Hepatocyte (in vitro differentiated cells): ENCODE measurements around the gene HERC2.

Source experiments
- CTCF ChIP-seq: fragments of 200-600 bp; sonication (generic); IDR thresholded peaks from 2 replicates; pipeline ENCODE4 v1.5.1; 2016; ENCODE audit warnings: antibody characterized with exemption, mild to moderate bottlenecking; ENCODE audit not compliant: poor library complexity
- EZH2 ChIP-seq: fragments of 200-600 bp; sonication (generic); IDR thresholded peaks from 2 replicates; pipeline ENCODE4 v1.6.1; 2016; ENCODE audit warnings: antibody characterized with exemption, mild to moderate bottlenecking, borderline replicate concordance
- EZH2phosphoT487 ChIP-seq: fragments of 200-600 bp; sonication (generic); IDR thresholded peaks from one replicate; pipeline ENCODE4 v1.6.1; 2018; ENCODE audit warnings: antibody characterized with exemption, mild to moderate bottlenecking, low read depth, moderate library complexity; ENCODE audit not compliant: unreplicated experiment, severe bottlenecking

GRCh38 chr15:28267727-28268126 is 54.3 kb downstream of the HERC2 start:
- TF ChIP-seq EZH2, result no peak
- TF ChIP-seq CTCF, result no peak
- TF ChIP-seq EZH2phosphoT487, result no peak
